ENCODE data around the gene PKD2L1. TPM values are rescaled to one million over a fixed set of nuclear protein-coding genes. Genes with fewer than 3 reads are reported as not detected.

PKD2L1 gene
- total and polyA plus RNA-seq, 2 of the 8 experiments (the other 6 are each of a cell fraction or from before 2014, with no cell fraction given), result 0.20 to 0.33 TPM

DNA sequence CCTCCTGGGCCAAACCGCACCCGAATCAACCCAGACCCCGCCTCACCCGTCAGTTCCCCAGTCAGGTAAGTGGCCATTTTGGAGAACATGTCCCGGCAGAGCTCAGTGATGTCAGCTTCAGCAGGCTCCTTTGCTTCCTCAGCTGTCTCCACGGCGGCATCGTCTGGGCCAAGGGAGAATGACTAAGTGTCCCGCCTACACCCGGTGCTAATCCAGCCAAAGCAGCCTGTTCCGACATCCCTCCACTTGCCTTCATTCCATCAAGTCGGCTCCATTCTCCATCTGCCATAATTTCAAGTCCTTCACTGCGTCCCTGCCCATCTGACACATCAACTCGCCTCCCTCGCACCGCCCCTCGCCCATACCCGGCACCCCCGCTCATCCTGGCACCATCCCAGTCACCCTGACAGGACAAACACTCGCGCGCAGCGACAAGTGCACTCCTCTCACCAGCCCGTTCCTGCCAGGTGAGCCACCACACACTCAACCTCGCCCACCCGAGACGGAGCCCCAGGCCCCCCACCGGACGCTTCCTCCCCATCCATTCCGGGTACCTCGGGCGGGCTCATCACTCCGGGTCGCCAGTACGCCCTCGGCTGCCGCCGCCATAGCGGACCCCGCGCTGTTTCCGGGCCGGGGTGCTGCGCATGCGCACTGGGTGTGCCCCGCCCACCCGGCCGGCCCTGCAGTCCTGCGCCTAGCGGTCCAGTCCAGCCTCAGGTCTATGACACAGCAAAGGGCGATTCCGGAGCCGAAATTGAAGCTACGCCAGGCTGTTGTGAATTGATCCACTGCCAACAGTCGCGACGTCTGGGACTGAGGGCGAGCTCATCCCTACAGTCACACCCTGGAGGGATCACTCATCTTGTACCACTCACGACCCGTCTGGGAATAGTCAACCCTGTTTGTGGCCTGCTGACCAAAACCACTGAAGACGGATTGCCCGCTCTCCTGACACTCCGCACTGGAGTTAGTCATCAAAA, 43.7 kb downstream of the PKD2L1 start, which contains the start of gene BLOC1S2 (continued):
- TF ChIP-seq, protein P1, sequence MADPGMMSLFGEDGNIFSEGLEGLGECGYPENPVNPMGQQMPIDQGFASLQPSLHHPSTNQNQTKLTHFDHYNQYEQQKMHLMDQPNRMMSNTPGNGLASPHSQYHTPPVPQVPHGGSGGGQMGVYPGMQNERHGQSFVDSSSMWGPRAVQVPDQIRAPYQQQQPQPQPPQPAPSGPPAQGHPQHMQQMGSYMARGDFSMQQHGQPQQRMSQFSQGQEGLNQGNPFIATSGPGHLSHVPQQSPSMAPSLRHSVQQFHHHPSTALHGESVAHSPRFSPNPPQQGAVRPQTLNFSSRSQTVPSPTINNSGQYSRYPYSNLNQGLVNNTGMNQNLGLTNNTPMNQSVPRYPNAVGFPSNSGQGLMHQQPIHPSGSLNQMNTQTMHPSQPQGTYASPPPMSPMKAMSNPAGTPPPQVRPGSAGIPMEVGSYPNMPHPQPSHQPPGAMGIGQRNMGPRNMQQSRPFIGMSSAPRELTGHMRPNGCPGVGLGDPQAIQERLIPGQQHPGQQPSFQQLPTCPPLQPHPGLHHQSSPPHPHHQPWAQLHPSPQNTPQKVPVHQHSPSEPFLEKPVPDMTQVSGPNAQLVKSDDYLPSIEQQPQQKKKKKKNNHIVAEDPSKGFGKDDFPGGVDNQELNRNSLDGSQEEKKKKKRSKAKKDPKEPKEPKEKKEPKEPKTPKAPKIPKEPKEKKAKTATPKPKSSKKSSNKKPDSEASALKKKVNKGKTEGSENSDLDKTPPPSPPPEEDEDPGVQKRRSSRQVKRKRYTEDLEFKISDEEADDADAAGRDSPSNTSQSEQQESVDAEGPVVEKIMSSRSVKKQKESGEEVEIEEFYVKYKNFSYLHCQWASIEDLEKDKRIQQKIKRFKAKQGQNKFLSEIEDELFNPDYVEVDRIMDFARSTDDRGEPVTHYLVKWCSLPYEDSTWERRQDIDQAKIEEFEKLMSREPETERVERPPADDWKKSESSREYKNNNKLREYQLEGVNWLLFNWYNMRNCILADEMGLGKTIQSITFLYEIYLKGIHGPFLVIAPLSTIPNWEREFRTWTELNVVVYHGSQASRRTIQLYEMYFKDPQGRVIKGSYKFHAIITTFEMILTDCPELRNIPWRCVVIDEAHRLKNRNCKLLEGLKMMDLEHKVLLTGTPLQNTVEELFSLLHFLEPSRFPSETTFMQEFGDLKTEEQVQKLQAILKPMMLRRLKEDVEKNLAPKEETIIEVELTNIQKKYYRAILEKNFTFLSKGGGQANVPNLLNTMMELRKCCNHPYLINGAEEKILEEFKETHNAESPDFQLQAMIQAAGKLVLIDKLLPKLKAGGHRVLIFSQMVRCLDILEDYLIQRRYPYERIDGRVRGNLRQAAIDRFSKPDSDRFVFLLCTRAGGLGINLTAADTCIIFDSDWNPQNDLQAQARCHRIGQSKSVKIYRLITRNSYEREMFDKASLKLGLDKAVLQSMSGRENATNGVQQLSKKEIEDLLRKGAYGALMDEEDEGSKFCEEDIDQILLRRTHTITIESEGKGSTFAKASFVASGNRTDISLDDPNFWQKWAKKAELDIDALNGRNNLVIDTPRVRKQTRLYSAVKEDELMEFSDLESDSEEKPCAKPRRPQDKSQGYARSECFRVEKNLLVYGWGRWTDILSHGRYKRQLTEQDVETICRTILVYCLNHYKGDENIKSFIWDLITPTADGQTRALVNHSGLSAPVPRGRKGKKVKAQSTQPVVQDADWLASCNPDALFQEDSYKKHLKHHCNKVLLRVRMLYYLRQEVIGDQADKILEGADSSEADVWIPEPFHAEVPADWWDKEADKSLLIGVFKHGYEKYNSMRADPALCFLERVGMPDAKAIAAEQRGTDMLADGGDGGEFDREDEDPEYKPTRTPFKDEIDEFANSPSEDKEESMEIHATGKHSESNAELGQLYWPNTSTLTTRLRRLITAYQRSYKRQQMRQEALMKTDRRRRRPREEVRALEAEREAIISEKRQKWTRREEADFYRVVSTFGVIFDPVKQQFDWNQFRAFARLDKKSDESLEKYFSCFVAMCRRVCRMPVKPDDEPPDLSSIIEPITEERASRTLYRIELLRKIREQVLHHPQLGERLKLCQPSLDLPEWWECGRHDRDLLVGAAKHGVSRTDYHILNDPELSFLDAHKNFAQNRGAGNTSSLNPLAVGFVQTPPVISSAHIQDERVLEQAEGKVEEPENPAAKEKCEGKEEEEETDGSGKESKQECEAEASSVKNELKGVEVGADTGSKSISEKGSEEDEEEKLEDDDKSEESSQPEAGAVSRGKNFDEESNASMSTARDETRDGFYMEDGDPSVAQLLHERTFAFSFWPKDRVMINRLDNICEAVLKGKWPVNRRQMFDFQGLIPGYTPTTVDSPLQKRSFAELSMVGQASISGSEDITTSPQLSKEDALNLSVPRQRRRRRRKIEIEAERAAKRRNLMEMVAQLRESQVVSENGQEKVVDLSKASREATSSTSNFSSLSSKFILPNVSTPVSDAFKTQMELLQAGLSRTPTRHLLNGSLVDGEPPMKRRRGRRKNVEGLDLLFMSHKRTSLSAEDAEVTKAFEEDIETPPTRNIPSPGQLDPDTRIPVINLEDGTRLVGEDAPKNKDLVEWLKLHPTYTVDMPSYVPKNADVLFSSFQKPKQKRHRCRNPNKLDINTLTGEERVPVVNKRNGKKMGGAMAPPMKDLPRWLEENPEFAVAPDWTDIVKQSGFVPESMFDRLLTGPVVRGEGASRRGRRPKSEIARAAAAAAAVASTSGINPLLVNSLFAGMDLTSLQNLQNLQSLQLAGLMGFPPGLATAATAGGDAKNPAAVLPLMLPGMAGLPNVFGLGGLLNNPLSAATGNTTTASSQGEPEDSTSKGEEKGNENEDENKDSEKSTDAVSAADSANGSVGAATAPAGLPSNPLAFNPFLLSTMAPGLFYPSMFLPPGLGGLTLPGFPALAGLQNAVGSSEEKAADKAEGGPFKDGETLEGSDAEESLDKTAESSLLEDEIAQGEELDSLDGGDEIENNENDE (IDR thresholded peaks at IDR 0.05; ENCODE audit: insufficient replicate concordance, low read length), result no peak
- TF ChIP-seq KDM5A (IDR thresholded peaks at IDR 0.05; ENCODE audit: low read length) (peak; percentile 17; the same call in 1 of the 2 replicates), CTBP2 (IDR thresholded peaks at IDR 0.05; ENCODE audit: borderline replicate concordance, insufficient read depth, insufficient read length, low read length) (no peak), PHF8 (conservative IDR thresholded peaks at IDR 0.05; ENCODE audit: low read depth, low read length) (peak; percentile 93), ZNF274 (IDR thresholded peaks at IDR 0.05; ENCODE audit: borderline replicate concordance, extremely low read depth, low read length) (no peak), POLR2A (IDR thresholded peaks at IDR 0.05; ENCODE audit: control extremely low read depth in 1 of 2, low read depth in 2 of 2, low read length in 2 of 2) (peak; percentile 28 to 71), YY1 (IDR thresholded peaks at IDR 0.05; ENCODE audit: low read depth, low read length) (peak; percentile 94), CREB1 (IDR thresholded peaks at IDR 0.05) (0 out of 2 replicates have a peak, but pooled peaks have one; percentile 10)
- TF ChIP-seq, protein P2, sequence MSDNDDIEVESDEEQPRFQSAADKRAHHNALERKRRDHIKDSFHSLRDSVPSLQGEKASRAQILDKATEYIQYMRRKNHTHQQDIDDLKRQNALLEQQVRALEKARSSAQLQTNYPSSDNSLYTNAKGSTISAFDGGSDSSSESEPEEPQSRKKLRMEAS (IDR thresholded peaks at IDR 0.05), result peak; percentile 31

Data from H1 (cell line).